ENCODE data around the gene ADAM19.
A peak's percentile ranks its signal among the peaks of the same experiment; 100 is the strongest.
"Not testable (repeated sequence)": the region's sequence is repeated elsewhere in the genome, so short reads cannot be mapped to it uniquely, and the experiment has no call there.

ADAM19 gene

GRCh38 chr5:157431544-157432200 lies 143.9 kb downstream of the ADAM19 start:
- Histone ChIP-seq H3K79me2 (ENCODE audit: insufficient read depth, low read length) (no peaks in the 10 kb centered on the region), H3K9me3 (ENCODE audit: insufficient read depth, low read depth, low read length) (no peaks in the 10 kb centered on the region), H4K20me1 (ENCODE audit: insufficient read depth, low read length, poor library complexity, severe bottlenecking) (no peaks in the 10 kb centered on the region), H3K9ac (ENCODE audit: low read depth, low read length, poor library complexity, severe bottlenecking) (no peak overlapping the region), H2AFZ (ENCODE audit: low read length) (no peak overlapping the region), H3K4me2 (ENCODE audit: low read depth, low read length, poor library complexity, severe bottlenecking) (no peak overlapping the region), H3K4me1 (ENCODE audit: insufficient read depth, low read length, poor library complexity, severe bottlenecking) (no peaks in the 10 kb centered on the region), H3K9me2 (replicated peaks; ENCODE audit: low read depth, low read length) (no peaks in the 10 kb centered on the region), H3K27me3 (ENCODE audit: insufficient read depth, low read length, poor library complexity, severe bottlenecking) (no peaks in the 10 kb centered on the region), H3K4me3 (ENCODE audit: low read length, poor library complexity, severe bottlenecking) (no peak overlapping the region), H3K36me3 (ENCODE audit: insufficient read depth, low read length) (no peaks in the 10 kb centered on the region), H3F3A (ENCODE audit: low read depth) (no peaks in the 10 kb centered on the region)
- TF ChIP-seq EZH2phosphoT487 (IDR thresholded peaks at IDR 0.05; ENCODE audit: borderline replicate concordance) (no peak), CTCF (conservative IDR thresholded peaks at IDR 0.05; ENCODE audit: low read length) (peak; percentile 50)

- not testable (repeated sequence) for H3K4me1 ChIP-seq (ENCODE audit: insufficient read depth, low read length, poor library complexity, severe bottlenecking); H3K79me2 ChIP-seq (ENCODE audit: insufficient read depth, low read length); H2AFZ ChIP-seq (ENCODE audit: low read length); H3K4me3 ChIP-seq (ENCODE audit: low read length, poor library complexity, severe bottlenecking); H3K36me3 ChIP-seq (ENCODE audit: insufficient read depth, low read length); H3K9ac ChIP-seq (ENCODE audit: low read depth, low read length, poor library complexity, severe bottlenecking); H3K9me3 ChIP-seq (ENCODE audit: insufficient read depth, low read depth, low read length); H3K4me2 ChIP-seq (ENCODE audit: low read depth, low read length, poor library complexity, severe bottlenecking); H4K20me1 ChIP-seq (ENCODE audit: insufficient read depth, low read length, poor library complexity, severe bottlenecking); H3K9me2 ChIP-seq (replicated peaks; ENCODE audit: low read depth, low read length); H3F3A ChIP-seq (ENCODE audit: low read depth); H3K27me3 ChIP-seq (ENCODE audit: insufficient read depth, low read length, poor library complexity, severe bottlenecking)
Measured at GRCh38 chr5:157429920-157430319, 145.7 kb downstream of the ADAM19 start.

Measured in Loucy (cell line).